Progenitor cell of endocrine pancreas (in vitro differentiated cells): ENCODE data around the gene SMIM21. TPM values are rescaled to one million over a fixed set of nuclear protein-coding genes. Genes with fewer than 3 reads are reported as not detected.

ENCODE experiments used
- DNase-seq: peaks from one replicate; pipeline ENCODE4 v3.0.0; 2021; ENCODE audit warnings: low spot score; ENCODE audit not compliant: unreplicated experiment
- H3K27ac Mint-ChIP-seq: 2 replicates; pipeline ENCODE4 v1.8.0; 2021; ENCODE audit warnings: mild to moderate bottlenecking, moderate library complexity, mixed read lengths
- H3K27me3 Mint-ChIP-seq: 2 replicates; pipeline ENCODE4 v1.8.0; 2021; ENCODE audit warnings: mixed read lengths
- H3K36me3 Mint-ChIP-seq: 2 replicates; pipeline ENCODE4 v1.8.0; 2022; ENCODE audit warnings: mixed read lengths; ENCODE audit not compliant: insufficient read depth
- H3K4me1 Mint-ChIP-seq: 2 replicates; pipeline ENCODE4 v1.8.0; 2021; ENCODE audit warnings: low read depth, mixed read lengths
- H3K4me3 Mint-ChIP-seq: 2 replicates; pipeline ENCODE4 v1.8.0; 2021; ENCODE audit warnings: low read depth, mild to moderate bottlenecking, moderate library complexity, mixed read lengths
- H3K9me3 Mint-ChIP-seq: 2 replicates; pipeline ENCODE4 v1.8.0; 2021; ENCODE audit warnings: low read depth, mixed read lengths
- CTCF ChIP-seq: fragments of 200-600 bp; sonication (generic); IDR thresholded peaks from one replicate; pipeline ENCODE4 v1.5.0; 2021; ENCODE audit warnings: antibody characterized with exemption, mild to moderate bottlenecking; ENCODE audit not compliant: unreplicated experiment
- total RNA-seq: library from RNA; stranded (reverse); gene quantifications from 2 replicates; pipeline ENCODE4 v1.2.1, GENCODE V29; 2021

The SMIM21 gene
- total RNA-seq, 1 donor from 2014 or later: not detected

GRCh38 chr18:75410611-75411010 lies 16.9 kb downstream of the SMIM21 start:
- H3K4me1 Mint-ChIP-seq: peaks cover 2% of the 10 kb centered on the region
- no peak for TF ChIP-seq CTCF
- no peak for DNase-seq
- no peak overlapping the region for H3K27ac Mint-ChIP-seq
- no peaks in the 10 kb centered on the region for H3K36me3 Mint-ChIP-seq
- H3K4me3 Mint-ChIP-seq: no peak overlapping the region
- H3K27me3 Mint-ChIP-seq: peaks cover 19% of the 10 kb centered on the region
- H3K9me3 Mint-ChIP-seq: no peaks in the 10 kb centered on the region

DNA sequence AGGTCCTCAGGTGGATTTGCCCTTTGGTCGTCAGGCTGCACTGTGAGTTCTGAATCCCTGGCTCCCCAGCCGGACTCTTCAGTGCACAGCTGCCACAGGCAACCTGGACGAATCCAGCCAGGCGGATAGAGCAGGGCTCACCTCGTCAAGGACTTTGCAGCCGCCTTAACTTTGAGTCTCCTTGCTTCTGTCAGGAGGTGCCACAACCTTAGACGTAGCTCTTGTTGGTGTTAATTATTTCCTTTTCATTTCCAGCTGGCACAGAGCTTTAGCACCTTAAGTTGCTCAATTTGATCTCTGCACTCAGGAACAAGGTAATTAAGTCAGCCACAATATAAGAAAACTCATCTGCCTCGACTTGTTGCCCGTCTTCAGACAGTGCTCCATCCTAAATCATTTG lies 17.7 kb downstream of the SMIM21 start:
- Mint-ChIP-seq H3K27me3 (peaks cover 21% of the 10 kb centered on the region), H3K27ac (no peak overlapping the region), H3K9me3 (no peaks in the 10 kb centered on the region), H3K4me1 (peaks cover 2% of the 10 kb centered on the region), H3K36me3 (no peaks in the 10 kb centered on the region), H3K4me3 (no peak overlapping the region)
- no peak for DNase-seq
- no peak for TF ChIP-seq CTCF

GRCh38 chr18:75408554-75409506 lies 18.7 kb downstream of the SMIM21 start:
- no peaks in the 10 kb centered on the region for H3K9me3 Mint-ChIP-seq
- H3K36me3 Mint-ChIP-seq: no peaks in the 10 kb centered on the region
- no peak overlapping the region for H3K4me3 Mint-ChIP-seq
- no peak for DNase-seq
- peaks cover 28% of the 10 kb centered on the region for H3K27me3 Mint-ChIP-seq
- peaks cover 2% of the 10 kb centered on the region for H3K4me1 Mint-ChIP-seq
- TF ChIP-seq CTCF: no peak
- H3K27ac Mint-ChIP-seq: no peak overlapping the region

DNA sequence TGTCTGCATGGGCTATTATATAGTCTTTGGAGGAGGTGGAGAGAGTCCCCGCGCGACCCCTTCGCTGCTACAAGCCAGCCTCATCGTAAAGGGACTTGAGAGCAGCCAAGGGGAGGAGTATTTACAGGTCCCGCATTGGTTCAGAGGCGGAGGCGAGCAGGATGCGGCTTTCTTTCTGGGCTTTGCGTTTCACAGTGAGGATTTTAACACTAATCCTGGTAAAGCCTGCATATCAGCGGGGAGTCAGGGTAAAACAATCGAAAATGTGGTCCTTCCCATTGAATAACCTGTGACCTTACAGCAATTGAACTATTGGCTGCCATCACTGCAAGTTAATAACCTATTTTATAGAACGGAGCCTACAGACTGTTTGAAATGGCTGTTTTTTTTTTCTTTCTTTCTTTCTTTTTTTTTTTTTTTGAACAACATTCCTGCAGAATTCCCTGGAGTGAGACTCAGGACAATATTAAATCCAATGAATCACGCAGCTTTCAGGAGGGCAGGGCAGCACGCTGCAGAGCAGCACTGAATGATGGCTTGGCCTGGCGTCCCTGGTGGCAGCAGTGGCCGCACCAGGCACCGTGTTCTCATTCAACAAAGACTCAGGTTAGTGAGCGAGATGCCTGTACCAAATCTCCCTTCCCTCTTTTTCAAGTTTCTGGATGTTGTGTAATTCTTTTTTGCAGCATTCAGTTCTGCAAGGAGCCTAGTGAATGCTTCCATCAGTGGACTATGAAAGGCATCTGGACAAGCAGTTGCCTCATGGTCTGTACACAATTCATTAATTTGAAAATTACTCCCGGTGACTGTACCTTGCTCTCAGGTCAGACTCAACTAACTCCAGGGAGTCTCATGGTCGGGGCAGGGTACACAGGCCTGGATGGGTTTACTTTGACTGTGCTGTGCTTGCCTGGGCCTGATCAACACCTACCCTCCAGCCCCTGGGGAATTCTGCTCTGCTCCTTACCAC lies 19.8 kb downstream of the SMIM21 start:
- peaks cover 2% of the 10 kb centered on the region for H3K4me1 Mint-ChIP-seq
- TF ChIP-seq CTCF: no peak
- H3K27me3 Mint-ChIP-seq: peaks cover 29% of the 10 kb centered on the region
- no peaks in the 10 kb centered on the region for H3K9me3 Mint-ChIP-seq
- H3K27ac Mint-ChIP-seq: no peak overlapping the region
- H3K36me3 Mint-ChIP-seq: no peaks in the 10 kb centered on the region
- no peak for DNase-seq
- no peak overlapping the region for H3K4me3 Mint-ChIP-seq
